ENCODE results near the gene PTPRN2. TPM values are rescaled to one million over a fixed set of nuclear protein-coding genes. Genes with fewer than 3 reads are reported as not detected.

The PTPRN2 gene
- total and polyA plus RNA-seq, 7 donors, result 3.2 to 7.1 (median 5.5) TPM

GRCh38 chr7:157758468-157759245 lies 829.0 kb downstream of the PTPRN2 start:
- Histone ChIP-seq H3K9me3 (no peaks in the 10 kb centered on the region), H3K27me3 (no peaks in the 10 kb centered on the region), H3K4me1 (no peaks in the 10 kb centered on the region), H3K27ac (no peak overlapping the region), H3K36me3 (no peaks in the 10 kb centered on the region), H3K4me3 (no peak overlapping the region)
- intact Hi-C loops (cut with DNase I), result no loop called here
- no peak for DNase-seq
- 89 to 91% methylated on average over 36 of the region's 36 CpGs for WGBS, 2 donors
- TF ChIP-seq POLR2AphosphoS5 (IDR thresholded peaks at IDR 0.05), result no peak
- no peak for TF ChIP-seq EP300 (IDR thresholded peaks at IDR 0.05)

GRCh38 chr7:157757776-157758467 lies 829.7 kb downstream of the PTPRN2 start:
- no peak overlapping the region for H3K4me3 ChIP-seq

GRCh38 chr7:157757211-157757610 lies 830.4 kb downstream of the PTPRN2 start:
- Histone ChIP-seq H3K4me3 (no peak overlapping the region), H3K27me3 (no peaks in the 10 kb centered on the region), H3K27ac (no peak overlapping the region), H3K4me1 (no peaks in the 10 kb centered on the region), H3K9me3 (no peaks in the 10 kb centered on the region), H3K36me3 (no peaks in the 10 kb centered on the region)
- intact Hi-C loops (cut with DNase I), result no loop called here
- no peak for DNase-seq
- 89 to 90% methylated on average over 21 of the region's 21 CpGs for WGBS, 2 donors
- no peak for TF ChIP-seq POLR2AphosphoS5 (IDR thresholded peaks at IDR 0.05)

More at GRCh38 chr7:157757776-157758467, 829.7 kb downstream of the PTPRN2 start:
- Histone ChIP-seq H3K27ac (no peak overlapping the region), H3K36me3 (no peaks in the 10 kb centered on the region), H3K27me3 (no peaks in the 10 kb centered on the region), H3K4me1 (no peaks in the 10 kb centered on the region), H3K9me3 (no peaks in the 10 kb centered on the region)
- WGBS, 2 donors, result 87 to 88% methylated on average over 48 of the region's 48 CpGs
- intact Hi-C loops (cut with DNase I), result no loop called here
- no peak for DNase-seq
- no peak for TF ChIP-seq CTCF (IDR thresholded peaks at IDR 0.05)
- no peak for TF ChIP-seq POLR2A (IDR thresholded peaks at IDR 0.05)
- no peak for TF ChIP-seq POLR2AphosphoS5 (IDR thresholded peaks at IDR 0.05)
- no peak for TF ChIP-seq EP300 (IDR thresholded peaks at IDR 0.05)

- WGBS, 2 donors, result 78 to 89% methylated on average over 7 of the region's 7 CpGs
- DNase-seq, result no peak
- no peaks in the 10 kb centered on the region for H3K27me3 ChIP-seq
- intact Hi-C loops (cut with DNase I), result no loop called here
- no peaks in the 10 kb centered on the region for H3K36me3 ChIP-seq
- no peaks in the 10 kb centered on the region for H3K4me1 ChIP-seq
- TF ChIP-seq EP300 (IDR thresholded peaks at IDR 0.05), result no peak
- no peak for TF ChIP-seq CTCF (IDR thresholded peaks at IDR 0.05)
- TF ChIP-seq POLR2A (IDR thresholded peaks at IDR 0.05), result no peak
- TF ChIP-seq POLR2AphosphoS5 (IDR thresholded peaks at IDR 0.05), result no peak
- no peak overlapping the region for H3K4me3 ChIP-seq
- no peak overlapping the region for H3K27ac ChIP-seq
- H3K9me3 ChIP-seq, result no peaks in the 10 kb centered on the region
Observed at GRCh38 chr7:157755741-157756140, 831.9 kb downstream of the PTPRN2 start.

GRCh38 chr7:157754416-157754790 lies 833.2 kb downstream of the PTPRN2 start:
- WGBS, 2 donors, result 82 to 88% methylated on average over 9 of the region's 9 CpGs
- no peak overlapping the region for H3K4me3 ChIP-seq
- no peaks in the 10 kb centered on the region for H3K36me3 ChIP-seq
- H3K4me1 ChIP-seq, result no peaks in the 10 kb centered on the region
- no peaks in the 10 kb centered on the region for H3K9me3 ChIP-seq
- intact Hi-C loops (cut with DNase I), result no loop called here
- DNase-seq, result no peak
- TF ChIP-seq CTCF (IDR thresholded peaks at IDR 0.05) (no peak), POLR2AphosphoS5 (IDR thresholded peaks at IDR 0.05) (no peak), EP300 (IDR thresholded peaks at IDR 0.05) (no peak), POLR2A (IDR thresholded peaks at IDR 0.05) (no peak)
- H3K27me3 ChIP-seq, result no peaks in the 10 kb centered on the region
- H3K27ac ChIP-seq, result no peak overlapping the region

All from sigmoid colon (tissue), 7 donors.